HEK293T (cell line): ENCODE measurements around the gene ASIP.

Experiments used
- CTCF ChIA-PET: fragments of 350-600 bp; formaldehyde crosslinking; extraction: SDS; loops from one replicate; lab custom pipeline; 2021; ENCODE audit warnings: antibody characterized with exemption, inconsistent platforms; lab: Yijun Ruan, JAX
- POLR2A ChIA-PET: fragments of 350-600 bp; formaldehyde crosslinking; extraction: SDS; loops from one replicate; lab custom pipeline; 2020; ENCODE audit warnings: antibody characterized with exemption, inconsistent platforms; lab: Yijun Ruan, JAX
- DNase-seq: peaks from one replicate; pipeline ENCODE4 v3.0.0; 2012; ENCODE audit warnings: mixed read lengths; ENCODE audit errors: extremely low spot score
- ARNT ChIP-seq: fragments of 450-650 bp; IDR thresholded peaks from 2 replicates; pipeline ENCODE4 v1.6.1; 2017; ENCODE audit warnings: mild to moderate bottlenecking
- BHLHE40 ChIP-seq: fragments of 450-650 bp; IDR thresholded peaks from 2 replicates; pipeline ENCODE4 v1.6.1; 2016; ENCODE audit warnings: mild to moderate bottlenecking, moderate library complexity, borderline replicate concordance
- ELF4 ChIP-seq: fragments of 450-650 bp; IDR thresholded peaks from 2 replicates; pipeline ENCODE4 v1.6.1; 2017; ENCODE audit warnings: antibody characterized with exemption
- FOXA1 ChIP-seq: fragments of 450-650 bp; IDR thresholded peaks from 2 replicates; pipeline ENCODE4 v1.6.1; 2016; ENCODE audit warnings: mild to moderate bottlenecking
- FOXK2 ChIP-seq: fragments of 450-650 bp; IDR thresholded peaks from 2 replicates; pipeline ENCODE4 v1.6.1; 2016; ENCODE audit warnings: mild to moderate bottlenecking
- FOXM1 ChIP-seq: fragments of 450-650 bp; IDR thresholded peaks from 2 replicates; pipeline ENCODE4 v1.6.1; 2017; ENCODE audit warnings: mild to moderate bottlenecking, borderline replicate concordance
- HDGF ChIP-seq: fragments of 450-650 bp; IDR thresholded peaks from 2 replicates; pipeline ENCODE4 v1.6.1; 2017; ENCODE audit warnings: antibody characterized with exemption, borderline replicate concordance
- L3MBTL2 ChIP-seq: fragments of 450-650 bp; conservative IDR thresholded peaks from 2 replicates; pipeline ENCODE4 v1.6.1; 2016; ENCODE audit warnings: mild to moderate bottlenecking
- NFRKB ChIP-seq: fragments of 450-650 bp; IDR thresholded peaks from 2 replicates; pipeline ENCODE4 v1.6.1; 2016; ENCODE audit warnings: mild to moderate bottlenecking, moderate library complexity
- SP1 ChIP-seq: fragments of 450-650 bp; IDR thresholded peaks from 2 replicates; pipeline ENCODE4 v1.6.1; 2017
- SUZ12 ChIP-seq: fragments of 450-650 bp; IDR thresholded peaks from 2 replicates; pipeline ENCODE4 v1.6.1; 2016; ENCODE audit warnings: mild to moderate bottlenecking
- TARDBP ChIP-seq: fragments of 450-650 bp; IDR thresholded peaks from 2 replicates; pipeline ENCODE4 v1.6.1; 2016
- ZNF384 ChIP-seq: fragments of 450-650 bp; IDR thresholded peaks from 2 replicates; pipeline ENCODE4 v1.6.1; 2016
- TF ChIP-seq, protein P1 (sequence below): fragments of 450-650 bp; IDR thresholded peaks from 2 replicates; pipeline ENCODE4 v1.6.1; 2016

The ASIP gene

DNA sequence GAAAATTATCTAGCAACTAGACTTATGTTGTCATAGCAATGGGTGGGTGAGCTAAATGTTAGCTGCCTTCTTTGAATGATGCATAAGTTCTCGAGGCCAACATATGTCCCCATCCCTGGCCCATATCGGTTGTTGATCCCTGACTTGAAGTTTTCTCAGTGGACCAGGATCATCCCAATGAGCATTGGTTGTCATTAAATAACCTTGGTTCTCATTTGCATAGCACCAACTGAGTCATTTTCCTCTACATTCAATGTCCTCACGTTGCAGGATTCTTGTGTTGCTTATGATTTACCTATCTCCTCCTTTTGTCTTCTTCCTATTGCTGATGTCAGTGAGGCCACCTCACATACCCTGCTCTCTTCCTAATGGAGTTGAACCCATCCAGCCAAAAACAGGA lies 74.0 kb downstream of the ASIP start:
- TF ChIP-seq FOXA1 = no peak
- TF ChIP-seq, protein P1, sequence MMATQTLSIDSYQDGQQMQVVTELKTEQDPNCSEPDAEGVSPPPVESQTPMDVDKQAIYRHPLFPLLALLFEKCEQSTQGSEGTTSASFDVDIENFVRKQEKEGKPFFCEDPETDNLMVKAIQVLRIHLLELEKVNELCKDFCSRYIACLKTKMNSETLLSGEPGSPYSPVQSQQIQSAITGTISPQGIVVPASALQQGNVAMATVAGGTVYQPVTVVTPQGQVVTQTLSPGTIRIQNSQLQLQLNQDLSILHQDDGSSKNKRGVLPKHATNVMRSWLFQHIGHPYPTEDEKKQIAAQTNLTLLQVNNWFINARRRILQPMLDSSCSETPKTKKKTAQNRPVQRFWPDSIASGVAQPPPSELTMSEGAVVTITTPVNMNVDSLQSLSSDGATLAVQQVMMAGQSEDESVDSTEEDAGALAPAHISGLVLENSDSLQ = no peak
- ChIA-PET POLR2A (no interaction called here), CTCF (no interaction called here)
- DNase-seq = no peak

DNA sequence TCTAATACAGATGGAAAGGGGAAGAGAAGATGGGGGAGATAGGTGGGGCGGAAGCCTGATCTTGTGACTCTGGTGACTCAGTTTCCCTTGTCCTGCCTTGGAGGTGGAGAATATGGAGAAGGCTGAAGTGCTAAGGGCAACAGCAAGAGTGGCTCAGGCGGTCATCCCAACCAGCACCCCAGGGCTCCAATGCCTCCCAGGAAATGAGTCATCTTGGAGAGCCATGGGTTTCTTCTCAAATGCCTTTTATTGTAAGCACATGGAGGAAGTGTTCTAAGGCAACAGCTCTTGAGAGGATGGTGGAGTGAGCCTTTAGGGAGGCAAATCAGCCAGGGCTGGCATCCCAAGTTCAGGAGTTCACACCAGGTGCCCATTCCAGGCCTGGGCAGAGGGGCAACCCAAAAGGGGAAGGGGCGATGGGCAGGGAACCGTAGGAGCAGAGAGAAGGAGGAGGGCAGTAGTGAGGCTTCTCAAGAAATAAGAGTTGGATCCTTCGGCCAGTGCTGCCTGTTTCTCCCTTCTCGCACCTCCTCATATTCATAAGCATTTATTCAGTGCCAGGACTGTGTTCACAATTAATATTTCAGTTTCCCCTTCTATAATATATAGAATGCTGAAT lies 75.1 kb downstream of the ASIP start:
- no peak for TF ChIP-seq FOXM1
- no peak for TF ChIP-seq SP1
- no peak for TF ChIP-seq ARNT
- TF ChIP-seq, protein P1 = no peak
- no peak for TF ChIP-seq TARDBP
- TF ChIP-seq FOXA1 = no peak
- no peak for TF ChIP-seq L3MBTL2
- no peak for TF ChIP-seq HDGF
- TF ChIP-seq ELF4 = no peak
- no peak for TF ChIP-seq SUZ12
- no peak for TF ChIP-seq BHLHE40
- no peak for TF ChIP-seq ZNF384
- TF ChIP-seq NFRKB = no peak
- TF ChIP-seq FOXK2 = no peak
- no peak for DNase-seq
- POLR2A ChIA-PET = no interaction called here
- CTCF ChIA-PET = no interaction called here
